Measurements from ENCODE around the gene PDIA6. TPM values are rescaled to one million over a fixed set of nuclear protein-coding genes. Genes with fewer than 3 reads are reported as not detected.

Gene PDIA6
- total RNA-seq, 4 donors from 2014 or later: 35.2 to 90.3 (median 66.3) TPM

- intact Hi-C loops (cut with DNase I; ENCODE audit: low total_unique reads) (no loop called here), in situ Hi-C loops (cut with MboI; ENCODE audit: low pct_ligation_motif_present in 1 of 4, low pct_unique_long_range_greater_than_20kb in 1 of 4, low sequenced_read_pairs in 3 of 4) (no loop called here)
- TF ChIP-seq POLR2A (IDR thresholded peaks at IDR 0.05) (no peak), EP300 (IDR thresholded peaks at IDR 0.05; ENCODE audit: low read depth) (no peak), POLR2AphosphoS5 (IDR thresholded peaks at IDR 0.05) (no peak), CTCF (IDR thresholded peaks at IDR 0.05) (no peak)
- WGBS, 2 donors (ENCODE audit: low coverage in 1 of 2): 88 to 93% methylated on average over 5 to 9 of the region's 9 CpGs
- no peaks in the 10 kb centered on the region for H3K9me3 ChIP-seq
- H3K27ac ChIP-seq: no peak overlapping the region
- H3K4me3 ChIP-seq: no peak overlapping the region
- H3K4me1 ChIP-seq: peaks cover 0 to 12% (median 11%) of the 10 kb centered on the region in 4 donors
- H3K27me3 ChIP-seq: no peaks in the 10 kb centered on the region
- no peaks in the 10 kb centered on the region for H3K36me3 ChIP-seq
- DNase-seq: no peak
Measured at GRCh38 chr2:10761591-10761990, 51.0 kb downstream of the PDIA6 start.

GRCh38 chr2:10760794-10761504 is 51.6 kb downstream of the PDIA6 start:
- DNase-seq: no peak
- TF ChIP-seq EP300 (IDR thresholded peaks at IDR 0.05; ENCODE audit: low read depth) (no peak), POLR2A (IDR thresholded peaks at IDR 0.05) (no peak)
- 88% methylated on average over 13 of the region's 13 CpGs; no CpG with 5 or more reads in 1 of the 2 donors for WGBS, 2 donors (ENCODE audit: low coverage in 1 of 2)
- H3K4me3 ChIP-seq: no peak overlapping the region
- no peaks in the 10 kb centered on the region for H3K9me3 ChIP-seq
- H3K4me1 ChIP-seq: peaks cover 0 to 12% (median 11%) of the 10 kb centered on the region in 4 donors
- H3K27ac ChIP-seq: no peak overlapping the region
- in situ Hi-C loops (cut with MboI; ENCODE audit: low pct_ligation_motif_present in 1 of 4, low pct_unique_long_range_greater_than_20kb in 1 of 4, low sequenced_read_pairs in 3 of 4) (no loop called here), intact Hi-C loops (cut with DNase I; ENCODE audit: low total_unique reads) (no loop called here)
- no peaks in the 10 kb centered on the region for H3K27me3 ChIP-seq
- no peaks in the 10 kb centered on the region for H3K36me3 ChIP-seq

- no peaks in the 10 kb centered on the region for H3K9me3 ChIP-seq
- in situ Hi-C loops (cut with MboI; ENCODE audit: low pct_ligation_motif_present in 1 of 4, low pct_unique_long_range_greater_than_20kb in 1 of 4, low sequenced_read_pairs in 3 of 4): no loop called here
- no peak overlapping the region for H3K4me3 ChIP-seq
- peak; percentile 45 for DNase-seq
- 54 to 55% methylated on average over 2 to 7 of the region's 11 CpGs for WGBS, 2 donors (ENCODE audit: low coverage in 1 of 2)
- intact Hi-C loops (cut with DNase I; ENCODE audit: low total_unique reads): no loop called here
- H3K27ac ChIP-seq: peak overlapping the region; percentile 6 to 68 (median 22)
- peaks cover 0 to 9% (median 8%) of the 10 kb centered on the region in 4 donors for H3K4me1 ChIP-seq
- no peak for TF ChIP-seq POLR2A (IDR thresholded peaks at IDR 0.05)
- no peak for TF ChIP-seq POLR2AphosphoS5 (IDR thresholded peaks at IDR 0.05)
- no peak for TF ChIP-seq EP300 (IDR thresholded peaks at IDR 0.05; ENCODE audit: low read depth)
- no peak for TF ChIP-seq CTCF (IDR thresholded peaks at IDR 0.05)
- no peaks in the 10 kb centered on the region for H3K27me3 ChIP-seq
- no peaks in the 10 kb centered on the region for H3K36me3 ChIP-seq
Measured at GRCh38 chr2:10759151-10759714, 53.4 kb downstream of the PDIA6 start.

GRCh38 chr2:10757814-10758286 is 54.7 kb downstream of the PDIA6 start:
- WGBS, 2 donors (ENCODE audit: low coverage in 1 of 2): 86 to 100% methylated on average over 3 to 6 of the region's 6 CpGs
- H3K36me3 ChIP-seq: no peaks in the 10 kb centered on the region
- intact Hi-C loops (cut with DNase I; ENCODE audit: low total_unique reads): no loop called here
- no peaks in the 10 kb centered on the region for H3K9me3 ChIP-seq
- no peak for TF ChIP-seq POLR2AphosphoS5 (IDR thresholded peaks at IDR 0.05)
- no peak for TF ChIP-seq CTCF (IDR thresholded peaks at IDR 0.05)
- TF ChIP-seq EP300 (IDR thresholded peaks at IDR 0.05; ENCODE audit: low read depth): no peak
- TF ChIP-seq POLR2A (IDR thresholded peaks at IDR 0.05): no peak
- in situ Hi-C loops (cut with MboI; ENCODE audit: low pct_ligation_motif_present in 1 of 4, low pct_unique_long_range_greater_than_20kb in 1 of 4, low sequenced_read_pairs in 3 of 4): no loop called here
- DNase-seq: no peak
- H3K4me1 ChIP-seq: peaks cover 0 to 14% (median 12%) of the 10 kb centered on the region in 4 donors
- peak overlapping the region; percentile 8 to 68 (median 56) for H3K27ac ChIP-seq
- no peaks in the 10 kb centered on the region for H3K27me3 ChIP-seq
- H3K4me3 ChIP-seq: no peak overlapping the region
